Effector memory CD4-positive, alpha-beta T cell (primary cell): ENCODE results near the gene IFT27.

Experiments
- DNase-seq, 3 donors: peaks; one replicate each; pipeline ENCODE4 v3.0.0-alpha.2; 2020
- H3K27ac ChIP-seq: 2 replicates; pipeline ENCODE4 v1.7.0; 2013; ENCODE audit warnings: mild to moderate bottlenecking, low read length, moderate library complexity; ENCODE audit not compliant: insufficient read depth, poor library complexity, severe bottlenecking
- H3K27me3 ChIP-seq: replicated peaks from 2 replicates; pipeline ENCODE4 v1.7.0; 2013; ENCODE audit warnings: mild to moderate bottlenecking, low read length; ENCODE audit not compliant: insufficient read depth, control insufficient read depth, poor library complexity, severe bottlenecking
- H3K36me3 ChIP-seq: 2 replicates; pipeline ENCODE4 v1.7.0; 2013; ENCODE audit warnings: mild to moderate bottlenecking, low read length, moderate library complexity; ENCODE audit not compliant: control insufficient read depth, insufficient read depth
- H3K4me1 ChIP-seq: 2 replicates; pipeline ENCODE4 v1.7.0; 2013; ENCODE audit warnings: low read length, mild to moderate bottlenecking; ENCODE audit not compliant: control insufficient read depth, insufficient read depth, poor library complexity, severe bottlenecking
- H3K4me3 ChIP-seq: 2 replicates; pipeline ENCODE4 v1.7.0; 2013; ENCODE audit warnings: low read length, low read depth, mild to moderate bottlenecking; ENCODE audit not compliant: insufficient read depth, poor library complexity, severe bottlenecking
- H3K9me3 ChIP-seq: 2 replicates; pipeline ENCODE4 v1.7.0; 2013; ENCODE audit warnings: mild to moderate bottlenecking, low read length, moderate library complexity; ENCODE audit not compliant: control insufficient read depth

The IFT27 gene

GRCh38 chr22:36729321-36729720 lies 46.6 kb downstream of the IFT27 start:
- no peaks in the 10 kb centered on the region for H3K4me1 ChIP-seq
- DNase-seq = no peak
- no peaks in the 10 kb centered on the region for H3K9me3 ChIP-seq
- H3K27ac ChIP-seq = no peak overlapping the region
- H3K27me3 ChIP-seq = peaks cover 8% of the 10 kb centered on the region
- H3K4me3 ChIP-seq = no peak overlapping the region
- H3K36me3 ChIP-seq = no peaks in the 10 kb centered on the region

DNA sequence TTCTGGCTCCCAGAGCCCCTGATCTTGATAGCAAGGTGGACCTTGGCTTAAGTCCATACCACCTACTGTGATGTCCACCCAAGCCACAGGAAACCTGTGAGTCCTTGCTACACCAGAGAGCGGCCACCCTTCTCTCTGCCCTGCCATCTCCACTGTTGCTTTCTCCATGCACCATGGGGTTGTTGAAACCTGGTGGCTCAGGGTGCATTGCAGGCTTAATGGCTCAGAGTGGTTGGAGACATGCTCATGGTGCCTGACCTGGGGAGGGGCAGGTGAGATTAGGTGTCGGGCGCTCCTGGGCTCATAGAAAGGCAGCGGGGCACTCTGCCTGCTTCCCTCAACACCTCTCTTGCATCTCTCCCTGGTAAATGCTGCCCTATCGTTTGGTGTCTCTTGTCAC lies 47.4 kb downstream of the IFT27 start:
- H3K27ac ChIP-seq = no peak overlapping the region
- no peaks in the 10 kb centered on the region for H3K36me3 ChIP-seq
- H3K4me3 ChIP-seq = no peak overlapping the region
- no peaks in the 10 kb centered on the region for H3K4me1 ChIP-seq
- H3K9me3 ChIP-seq = no peaks in the 10 kb centered on the region
- DNase-seq = no peak
- H3K27me3 ChIP-seq = peaks cover 4% of the 10 kb centered on the region

- Histone ChIP-seq H3K9me3 (no peaks in the 10 kb centered on the region), H3K4me1 (no peaks in the 10 kb centered on the region), H3K27ac (no peak overlapping the region), H3K27me3 (no peaks in the 10 kb centered on the region), H3K36me3 (no peaks in the 10 kb centered on the region), H3K4me3 (no peak overlapping the region)
- DNase-seq = no peak
Observed at GRCh38 chr22:36727927-36728488, 47.9 kb downstream of the IFT27 start.

DNA sequence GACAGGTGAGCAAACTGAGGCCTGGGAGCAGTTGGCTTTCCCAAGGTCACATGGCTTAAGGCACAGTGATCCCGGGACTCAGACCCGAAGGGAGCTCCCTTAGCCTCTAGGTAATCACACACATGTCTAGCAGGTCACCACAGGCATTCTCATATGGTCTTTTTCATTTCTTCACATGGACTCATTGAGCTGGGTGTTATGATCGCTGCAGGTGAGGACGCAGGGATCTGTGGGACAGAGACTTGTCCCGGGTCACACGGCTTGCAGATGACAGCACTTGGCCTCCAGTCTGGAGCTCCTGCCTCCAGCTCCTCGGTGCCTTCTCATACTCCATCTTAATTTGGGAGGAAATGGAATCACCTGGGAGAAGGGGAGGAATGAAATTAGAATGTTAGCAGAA lies 48.8 kb downstream of the IFT27 start:
- Histone ChIP-seq H3K36me3 (no peaks in the 10 kb centered on the region), H3K27ac (no peak overlapping the region), H3K27me3 (no peaks in the 10 kb centered on the region), H3K9me3 (no peaks in the 10 kb centered on the region), H3K4me1 (no peaks in the 10 kb centered on the region), H3K4me3 (no peak overlapping the region)
- no peak for DNase-seq

DNA sequence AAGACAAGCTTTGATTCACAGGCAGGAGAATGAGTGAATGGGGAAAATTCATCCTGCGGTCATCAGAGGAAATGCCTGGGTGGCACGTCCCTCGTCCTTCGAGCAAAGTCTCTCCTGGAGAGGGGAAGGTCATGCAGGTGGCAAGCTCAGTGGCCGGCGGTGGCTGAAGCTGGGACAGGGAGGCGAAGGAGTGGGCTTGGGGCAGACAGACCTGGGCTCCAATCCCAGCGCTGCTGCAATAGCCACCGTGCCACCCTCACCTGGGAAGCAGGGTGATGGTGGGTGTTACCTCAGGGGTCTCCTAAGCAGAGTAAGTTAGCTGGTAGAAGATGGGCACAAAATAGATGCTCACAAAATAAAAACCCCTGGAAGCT lies 49.9 kb downstream of the IFT27 start:
- H3K4me3 ChIP-seq = no peak overlapping the region
- DNase-seq = no peak
- H3K4me1 ChIP-seq = no peaks in the 10 kb centered on the region
- no peaks in the 10 kb centered on the region for H3K9me3 ChIP-seq
- H3K27ac ChIP-seq = no peak overlapping the region
- no peaks in the 10 kb centered on the region for H3K27me3 ChIP-seq
- no peaks in the 10 kb centered on the region for H3K36me3 ChIP-seq

- H3K36me3 ChIP-seq = no peaks in the 10 kb centered on the region
- no peaks in the 10 kb centered on the region for H3K9me3 ChIP-seq
- no peaks in the 10 kb centered on the region for H3K27me3 ChIP-seq
- H3K4me1 ChIP-seq = no peaks in the 10 kb centered on the region
- no peak for DNase-seq
- H3K4me3 ChIP-seq = no peak overlapping the region
- H3K27ac ChIP-seq = no peak overlapping the region
Observed at GRCh38 chr22:36725366-36726006, 50.4 kb downstream of the IFT27 start.

DNA sequence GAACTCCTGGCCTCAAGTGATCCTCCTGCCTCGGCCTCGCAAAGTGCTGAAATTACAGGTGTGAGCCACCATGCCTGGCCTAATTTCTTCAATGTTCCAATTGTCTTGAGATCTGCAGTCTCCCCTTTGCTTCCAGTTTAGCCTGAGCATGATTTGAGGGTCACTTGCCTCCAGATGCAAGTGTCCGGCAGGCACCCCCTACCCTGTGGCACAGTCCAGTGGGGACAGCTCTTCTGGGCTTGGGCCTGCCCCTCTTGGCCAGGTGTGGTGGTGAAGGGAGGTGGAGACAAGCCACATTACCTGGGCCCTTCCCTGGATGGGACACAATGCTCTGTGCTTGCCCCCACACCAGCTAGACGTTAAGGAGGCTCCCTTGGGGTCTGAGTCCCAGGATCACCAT lies 51.1 kb downstream of the IFT27 start:
- Histone ChIP-seq H3K27me3 (no peaks in the 10 kb centered on the region), H3K4me1 (no peaks in the 10 kb centered on the region), H3K36me3 (no peaks in the 10 kb centered on the region), H3K4me3 (no peak overlapping the region), H3K27ac (no peak overlapping the region), H3K9me3 (no peaks in the 10 kb centered on the region)
- no peak for DNase-seq

GRCh38 chr22:36722055-36722454 lies 53.9 kb downstream of the IFT27 start:
- Histone ChIP-seq H3K4me1 (no peaks in the 10 kb centered on the region), H3K27ac (no peak overlapping the region), H3K27me3 (no peaks in the 10 kb centered on the region), H3K4me3 (no peak overlapping the region), H3K9me3 (no peaks in the 10 kb centered on the region), H3K36me3 (no peaks in the 10 kb centered on the region)
- no peak for DNase-seq

DNA sequence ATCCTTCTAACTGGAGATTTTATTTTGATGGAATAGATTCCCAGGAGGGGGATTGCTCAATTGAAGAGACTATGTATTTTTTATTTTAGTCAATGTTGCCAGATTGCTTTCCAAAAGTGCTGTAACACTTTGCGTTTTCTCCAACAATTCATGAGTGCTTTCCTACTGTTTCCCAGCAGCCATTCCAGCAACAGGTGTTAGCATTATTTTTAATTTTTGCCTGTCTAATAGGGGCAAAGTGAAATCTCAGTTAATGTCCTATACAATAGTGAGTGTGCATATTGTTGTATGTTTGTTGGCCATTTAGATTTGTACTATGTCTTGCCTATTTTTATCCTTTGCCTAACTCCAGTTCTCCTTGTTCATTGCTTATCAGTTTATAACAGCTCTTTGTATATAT lies 60.3 kb downstream of the IFT27 start:
- no peaks in the 10 kb centered on the region for H3K9me3 ChIP-seq
- no peaks in the 10 kb centered on the region for H3K27me3 ChIP-seq
- DNase-seq = no peak
- H3K4me3 ChIP-seq = no peak overlapping the region
- no peaks in the 10 kb centered on the region for H3K36me3 ChIP-seq
- no peaks in the 10 kb centered on the region for H3K4me1 ChIP-seq
- no peak overlapping the region for H3K27ac ChIP-seq

DNA sequence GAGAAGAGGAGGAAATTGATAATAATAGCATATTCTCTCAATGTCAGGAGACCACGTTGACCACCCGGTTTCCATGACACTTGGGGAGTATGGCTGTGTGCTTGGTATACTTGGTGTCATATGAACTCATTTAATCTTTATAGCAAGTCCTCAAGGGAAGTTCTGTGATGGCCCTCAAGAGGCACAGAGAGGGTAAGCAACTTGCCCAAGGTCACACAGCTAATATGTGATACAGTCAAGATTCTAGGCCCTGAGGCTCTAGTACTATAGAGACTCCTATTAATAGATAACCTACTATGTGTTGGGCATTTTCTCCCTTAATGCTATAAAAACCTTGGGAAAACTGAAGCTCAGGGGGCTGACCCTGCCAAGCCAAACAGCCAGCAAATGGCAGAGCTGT lies 61.8 kb downstream of the IFT27 start:
- Histone ChIP-seq H3K4me1 (no peaks in the 10 kb centered on the region), H3K9me3 (no peaks in the 10 kb centered on the region), H3K27ac (no peak overlapping the region), H3K27me3 (no peaks in the 10 kb centered on the region), H3K4me3 (no peak overlapping the region), H3K36me3 (no peaks in the 10 kb centered on the region)
- DNase-seq = no peak
